ENCODE measurements around the gene PTPRJ.
"Not testable (repeated sequence)": the region's sequence is repeated elsewhere in the genome, so short reads cannot be mapped to it uniquely, and the experiment has no call there.

PTPRJ gene

GRCh38 chr11:48018528-48019216, 38.3 kb downstream of the PTPRJ start:
- no peak for DNase-seq (ENCODE audit: low spot score)

GRCh38 chr11:48019217-48019584, 38.8 kb downstream of the PTPRJ start:
- no peak for DNase-seq (ENCODE audit: low spot score)

- no peak for DNase-seq (ENCODE audit: low spot score)
Measured at GRCh38 chr11:48019595-48019994, 39.2 kb downstream of the PTPRJ start.

- DNase-seq (ENCODE audit: low spot score), result no peak
Measured at GRCh38 chr11:48020092-48020755, 39.9 kb downstream of the PTPRJ start.

GRCh38 chr11:48021201-48021820, 41.0 kb downstream of the PTPRJ start:
- DNase-seq (ENCODE audit: low spot score), result not testable (repeated sequence)

- no peak for DNase-seq (ENCODE audit: low spot score)
Measured at GRCh38 chr11:48022445-48022844, 42.1 kb downstream of the PTPRJ start.

GRCh38 chr11:48023608-48024007, 43.2 kb downstream of the PTPRJ start:
- not testable (repeated sequence) for DNase-seq (ENCODE audit: low spot score)

- no peak for DNase-seq (ENCODE audit: low spot score)
Measured at GRCh38 chr11:48024635-48025071, 44.3 kb downstream of the PTPRJ start.

- DNase-seq (ENCODE audit: low spot score), result no peak
Measured at GRCh38 chr11:48025293-48025983, 45.1 kb downstream of the PTPRJ start.

GRCh38 chr11:48025984-48026340, 45.6 kb downstream of the PTPRJ start:
- no peak for DNase-seq (ENCODE audit: low spot score)

- DNase-seq (ENCODE audit: low spot score), result no peak
Measured at GRCh38 chr11:48028914-48029680, 48.7 kb downstream of the PTPRJ start.

- DNase-seq (ENCODE audit: low spot score), result no peak
Measured at GRCh38 chr11:48029681-48030290, 49.4 kb downstream of the PTPRJ start.

GRCh38 chr11:48031602-48032001, 51.2 kb downstream of the PTPRJ start:
- DNase-seq (ENCODE audit: low spot score), result no peak

- DNase-seq (ENCODE audit: low spot score), result no peak
Measured at GRCh38 chr11:48032721-48033120, 52.4 kb downstream of the PTPRJ start.

GRCh38 chr11:48033918-48034341, 53.6 kb downstream of the PTPRJ start:
- no peak for DNase-seq (ENCODE audit: low spot score)

- DNase-seq (ENCODE audit: low spot score), result no peak
Measured at GRCh38 chr11:48034926-48035871, 54.8 kb downstream of the PTPRJ start.

GRCh38 chr11:48036011-48036410, 55.7 kb downstream of the PTPRJ start:
- no peak for DNase-seq (ENCODE audit: low spot score)

GRCh38 chr11:48036466-48036865, 56.1 kb downstream of the PTPRJ start:
- no peak for DNase-seq (ENCODE audit: low spot score)

GRCh38 chr11:48037709-48038468, 57.5 kb downstream of the PTPRJ start:
- no peak for DNase-seq (ENCODE audit: low spot score)
